PC-3 (cell line): ENCODE results near the gene DIS3L2.
"Not testable (repeated sequence)": the region's sequence is repeated elsewhere in the genome, so short reads cannot be mapped to it uniquely, and the experiment has no call there.

Experiments used
- EZH2 ChIP-seq: fragments of 300-600 bp; sonication (generic); IDR thresholded peaks from one replicate; pipeline ENCODE4 v1.6.1; 2017; ENCODE audit warnings: antibody characterized with exemption, mild to moderate bottlenecking, low read length; ENCODE audit not compliant: unreplicated experiment
- EZH2phosphoT487 ChIP-seq: fragments of 300-600 bp; sonication (generic); IDR thresholded peaks from 2 replicates; pipeline ENCODE4 v1.6.1; 2018; ENCODE audit warnings: mild to moderate bottlenecking, antibody characterized with exemption, low read length, borderline replicate concordance
- TF ChIP-seq, protein P1 (sequence below): fragments of 300-600 bp; sonication (generic); conservative IDR thresholded peaks from 2 replicates; pipeline ENCODE4 v1.5.1; 2017; ENCODE audit warnings: antibody characterized with exemption, low read depth, mild to moderate bottlenecking, low read length

DNA sequence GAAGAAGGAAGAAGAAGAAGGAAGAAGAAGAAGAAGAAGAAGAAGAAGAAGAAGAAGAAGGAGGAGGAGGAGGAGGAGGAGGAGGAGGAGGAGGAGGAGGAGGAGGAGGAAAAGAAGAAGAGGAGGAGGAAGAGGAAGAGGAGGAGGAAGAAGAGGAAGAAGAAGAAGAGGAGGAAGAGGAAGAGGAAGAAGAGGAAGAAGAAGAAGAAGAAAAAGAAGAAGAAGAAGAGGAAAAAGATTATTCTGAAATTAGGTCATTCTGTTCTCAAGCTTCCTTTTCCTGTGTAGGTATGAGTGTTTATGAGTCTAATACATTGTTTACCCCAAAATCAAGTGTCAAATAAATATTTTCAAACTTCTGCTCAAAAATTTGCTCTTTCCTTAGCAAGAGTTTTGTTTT lies 423.5 kb downstream of the DIS3L2 start:
- TF ChIP-seq, protein P1, sequence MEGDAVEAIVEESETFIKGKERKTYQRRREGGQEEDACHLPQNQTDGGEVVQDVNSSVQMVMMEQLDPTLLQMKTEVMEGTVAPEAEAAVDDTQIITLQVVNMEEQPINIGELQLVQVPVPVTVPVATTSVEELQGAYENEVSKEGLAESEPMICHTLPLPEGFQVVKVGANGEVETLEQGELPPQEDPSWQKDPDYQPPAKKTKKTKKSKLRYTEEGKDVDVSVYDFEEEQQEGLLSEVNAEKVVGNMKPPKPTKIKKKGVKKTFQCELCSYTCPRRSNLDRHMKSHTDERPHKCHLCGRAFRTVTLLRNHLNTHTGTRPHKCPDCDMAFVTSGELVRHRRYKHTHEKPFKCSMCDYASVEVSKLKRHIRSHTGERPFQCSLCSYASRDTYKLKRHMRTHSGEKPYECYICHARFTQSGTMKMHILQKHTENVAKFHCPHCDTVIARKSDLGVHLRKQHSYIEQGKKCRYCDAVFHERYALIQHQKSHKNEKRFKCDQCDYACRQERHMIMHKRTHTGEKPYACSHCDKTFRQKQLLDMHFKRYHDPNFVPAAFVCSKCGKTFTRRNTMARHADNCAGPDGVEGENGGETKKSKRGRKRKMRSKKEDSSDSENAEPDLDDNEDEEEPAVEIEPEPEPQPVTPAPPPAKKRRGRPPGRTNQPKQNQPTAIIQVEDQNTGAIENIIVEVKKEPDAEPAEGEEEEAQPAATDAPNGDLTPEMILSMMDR, result not testable (repeated sequence)
- not testable (repeated sequence) for TF ChIP-seq EZH2, EZH2phosphoT487
